ENCODE results near the gene SEC14L5. TPM values are rescaled to one million over a fixed set of nuclear protein-coding genes. Genes with fewer than 3 reads are reported as not detected.

The SEC14L5 gene
- total RNA-seq, 1 experiment from 2014 or later: not detected

DNA sequence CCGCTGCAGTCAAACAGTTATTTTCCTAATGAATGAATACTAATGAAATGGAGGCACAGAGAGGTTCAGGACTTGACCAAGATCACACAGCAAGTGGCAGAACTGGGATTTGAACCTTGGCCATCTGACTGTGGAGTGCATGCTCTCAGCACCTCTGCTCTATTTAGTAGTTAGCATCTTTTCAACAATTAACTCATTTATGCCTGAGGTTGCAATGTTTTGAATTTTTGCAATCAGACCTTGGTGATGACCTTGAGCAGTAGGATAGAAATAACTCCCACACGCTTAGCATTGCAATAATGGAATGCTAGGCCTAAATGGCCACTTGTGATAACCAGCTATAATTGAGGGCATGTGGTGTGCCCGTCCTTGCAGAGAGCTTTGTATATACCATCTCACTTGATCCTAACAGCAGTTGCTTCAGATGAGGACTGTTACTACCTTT is 44.6 kb downstream of the SEC14L5 start:
- Histone ChIP-seq H2AFZ (ENCODE audit: low read length) (no peak overlapping the region), H3K4me1 (ENCODE audit: low read length) (no peaks in the 10 kb centered on the region), H3K27ac (ENCODE audit: low read length) (no peak overlapping the region), H3K9me3 (ENCODE audit: low read length) (no peaks in the 10 kb centered on the region), H3K27me3 (ENCODE audit: low read length) (no peaks in the 10 kb centered on the region), H3K4me2 (ENCODE audit: low read depth, low read length, poor library complexity, severe bottlenecking) (no peak overlapping the region), H3K9ac (ENCODE audit: low read length) (no peak overlapping the region), H3K4me3 (ENCODE audit: low read length) (no peak overlapping the region), H4K20me1 (ENCODE audit: insufficient read depth, low read depth, low read length) (no peaks in the 10 kb centered on the region), H3K79me2 (ENCODE audit: low read length) (no peaks in the 10 kb centered on the region), H3K9me2 (replicated peaks; ENCODE audit: insufficient read depth, low read length) (no peaks in the 10 kb centered on the region), H3K36me3 (ENCODE audit: insufficient read depth, low read length) (no peaks in the 10 kb centered on the region)
- no peak for DNase-seq

DNA sequence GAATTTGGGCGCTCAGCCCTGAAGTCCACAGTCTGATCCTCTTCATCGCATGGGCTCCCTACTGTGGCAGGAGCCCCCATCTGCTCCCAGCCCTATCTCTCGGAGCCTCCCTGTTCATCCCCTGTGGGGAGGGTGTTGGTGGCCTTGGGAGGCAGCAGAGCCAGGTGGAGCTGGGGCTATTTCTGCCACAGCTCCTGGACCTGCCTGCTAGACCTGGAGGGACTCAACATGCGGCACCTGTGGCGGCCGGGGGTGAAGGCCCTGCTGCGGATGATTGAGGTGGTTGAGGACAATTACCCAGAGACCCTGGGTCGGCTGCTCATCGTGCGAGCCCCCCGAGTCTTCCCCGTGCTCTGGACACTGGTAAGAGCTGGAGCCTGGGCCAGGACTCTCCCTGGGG is 45.1 kb downstream of the SEC14L5 start:
- no peaks in the 10 kb centered on the region for H4K20me1 ChIP-seq (ENCODE audit: insufficient read depth, low read depth, low read length)
- H3K4me3 ChIP-seq (ENCODE audit: low read length): no peak overlapping the region
- no peaks in the 10 kb centered on the region for H3K4me1 ChIP-seq (ENCODE audit: low read length)
- no peak overlapping the region for H3K9ac ChIP-seq (ENCODE audit: low read length)
- no peak overlapping the region for H3K4me2 ChIP-seq (ENCODE audit: low read depth, low read length, poor library complexity, severe bottlenecking)
- no peaks in the 10 kb centered on the region for H3K9me2 ChIP-seq (replicated peaks; ENCODE audit: insufficient read depth, low read length)
- H3K27ac ChIP-seq (ENCODE audit: low read length): no peak overlapping the region
- H3K36me3 ChIP-seq (ENCODE audit: insufficient read depth, low read length): no peaks in the 10 kb centered on the region
- H3K27me3 ChIP-seq (ENCODE audit: low read length): no peaks in the 10 kb centered on the region
- DNase-seq: no peak
- no peak overlapping the region for H2AFZ ChIP-seq (ENCODE audit: low read length)
- no peaks in the 10 kb centered on the region for H3K79me2 ChIP-seq (ENCODE audit: low read length)
- H3K9me3 ChIP-seq (ENCODE audit: low read length): no peaks in the 10 kb centered on the region

DNA sequence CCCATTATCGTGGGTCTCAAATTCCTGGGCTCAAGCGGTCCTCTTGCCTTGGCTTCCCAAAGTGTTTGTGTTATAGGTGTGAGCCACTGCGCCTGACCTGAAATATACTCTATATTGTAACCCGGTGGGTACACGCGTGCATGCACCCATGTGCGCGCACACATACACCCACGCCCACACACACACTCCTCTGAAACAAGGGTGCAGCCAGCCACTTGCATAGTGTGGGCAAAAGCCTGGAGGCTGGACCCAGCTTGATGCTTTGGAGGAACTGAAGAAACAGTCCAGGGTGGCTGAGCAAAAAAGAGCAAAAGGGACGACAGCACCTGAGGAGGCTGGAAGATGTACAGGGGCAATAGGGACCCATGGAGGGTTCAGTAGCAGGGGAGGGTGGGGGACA is 45.7 kb downstream of the SEC14L5 start:
- no peak overlapping the region for H2AFZ ChIP-seq (ENCODE audit: low read length)
- no peak for DNase-seq
- no peak overlapping the region for H3K9ac ChIP-seq (ENCODE audit: low read length)

DNA sequence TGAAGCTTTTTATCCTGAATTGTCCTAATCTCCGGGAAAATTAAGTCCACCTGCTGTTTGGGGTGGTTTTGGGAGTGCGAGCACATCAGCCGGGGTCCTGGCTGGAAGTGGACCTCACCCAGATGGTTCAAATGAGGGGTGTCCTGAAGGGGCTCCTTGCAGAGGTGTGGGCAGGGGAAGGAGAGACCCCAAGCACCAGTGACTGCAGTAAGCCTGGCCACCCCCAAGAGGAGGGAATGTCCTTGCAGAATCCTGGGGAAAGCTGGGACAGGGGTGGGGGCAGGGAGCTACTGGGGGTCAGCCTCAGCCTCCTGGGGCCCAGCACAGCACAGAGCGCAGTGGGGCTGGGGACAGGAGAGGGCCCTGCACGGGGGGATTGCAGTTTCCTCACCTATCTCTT is 46.2 kb downstream of the SEC14L5 start:
- no peak for DNase-seq
- Histone ChIP-seq H3K9me2 (replicated peaks; ENCODE audit: insufficient read depth, low read length) (no peaks in the 10 kb centered on the region), H3K4me1 (ENCODE audit: low read length) (no peaks in the 10 kb centered on the region), H3K4me2 (ENCODE audit: low read depth, low read length, poor library complexity, severe bottlenecking) (no peak overlapping the region), H3K27me3 (ENCODE audit: low read length) (no peaks in the 10 kb centered on the region), H3K79me2 (ENCODE audit: low read length) (no peaks in the 10 kb centered on the region), H4K20me1 (ENCODE audit: insufficient read depth, low read depth, low read length) (no peaks in the 10 kb centered on the region), H3K9ac (ENCODE audit: low read length) (no peak overlapping the region), H3K9me3 (ENCODE audit: low read length) (no peaks in the 10 kb centered on the region), H3K27ac (ENCODE audit: low read length) (no peak overlapping the region), H3K36me3 (ENCODE audit: insufficient read depth, low read length) (no peaks in the 10 kb centered on the region), H3K4me3 (ENCODE audit: low read length) (no peak overlapping the region), H2AFZ (ENCODE audit: low read length) (no peak overlapping the region)

More for the DNA sequence above, 45.7 kb downstream of the SEC14L5 start:
- Histone ChIP-seq H3K4me3 (ENCODE audit: low read length) (no peak overlapping the region), H3K9me3 (ENCODE audit: low read length) (no peaks in the 10 kb centered on the region), H3K79me2 (ENCODE audit: low read length) (no peaks in the 10 kb centered on the region), H3K9me2 (replicated peaks; ENCODE audit: insufficient read depth, low read length) (no peaks in the 10 kb centered on the region), H3K27me3 (ENCODE audit: low read length) (no peaks in the 10 kb centered on the region), H3K27ac (ENCODE audit: low read length) (no peak overlapping the region), H3K4me2 (ENCODE audit: low read depth, low read length, poor library complexity, severe bottlenecking) (no peak overlapping the region), H3K4me1 (ENCODE audit: low read length) (no peaks in the 10 kb centered on the region), H4K20me1 (ENCODE audit: insufficient read depth, low read depth, low read length) (no peaks in the 10 kb centered on the region), H3K36me3 (ENCODE audit: insufficient read depth, low read length) (no peaks in the 10 kb centered on the region)

DNA sequence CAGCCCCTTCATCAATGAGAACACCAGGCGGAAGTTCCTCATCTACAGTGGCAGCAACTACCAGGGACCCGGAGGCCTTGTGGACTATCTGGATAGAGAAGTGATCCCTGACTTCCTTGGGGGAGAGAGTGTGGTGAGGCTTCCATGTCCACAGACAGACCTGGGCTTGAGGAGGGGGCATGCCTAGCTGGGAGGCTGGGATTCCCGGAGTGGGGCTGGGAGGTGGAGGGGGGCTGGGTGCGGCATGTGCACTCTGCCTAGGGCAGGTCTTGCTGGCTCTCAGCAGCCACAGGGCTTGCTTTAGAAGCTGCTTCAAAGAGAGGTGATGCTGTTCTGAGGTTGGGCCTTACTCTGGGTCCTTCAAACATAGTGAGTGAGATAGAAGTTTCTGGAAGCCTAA is 47.8 kb downstream of the SEC14L5 start:
- H3K4me1 ChIP-seq (ENCODE audit: low read length): no peaks in the 10 kb centered on the region
- H3K27ac ChIP-seq (ENCODE audit: low read length): no peak overlapping the region
- no peaks in the 10 kb centered on the region for H3K27me3 ChIP-seq (ENCODE audit: low read length)
- H3K9me2 ChIP-seq (replicated peaks; ENCODE audit: insufficient read depth, low read length): no peaks in the 10 kb centered on the region
- no peak for DNase-seq
- no peak overlapping the region for H2AFZ ChIP-seq (ENCODE audit: low read length)
- H3K36me3 ChIP-seq (ENCODE audit: insufficient read depth, low read length): no peaks in the 10 kb centered on the region
- H3K4me3 ChIP-seq (ENCODE audit: low read length): no peak overlapping the region
- H3K4me2 ChIP-seq (ENCODE audit: low read depth, low read length, poor library complexity, severe bottlenecking): no peak overlapping the region
- H3K9me3 ChIP-seq (ENCODE audit: low read length): no peaks in the 10 kb centered on the region
- no peak overlapping the region for H3K9ac ChIP-seq (ENCODE audit: low read length)
- no peaks in the 10 kb centered on the region for H3K79me2 ChIP-seq (ENCODE audit: low read length)
- H4K20me1 ChIP-seq (ENCODE audit: insufficient read depth, low read depth, low read length): no peaks in the 10 kb centered on the region

DNA sequence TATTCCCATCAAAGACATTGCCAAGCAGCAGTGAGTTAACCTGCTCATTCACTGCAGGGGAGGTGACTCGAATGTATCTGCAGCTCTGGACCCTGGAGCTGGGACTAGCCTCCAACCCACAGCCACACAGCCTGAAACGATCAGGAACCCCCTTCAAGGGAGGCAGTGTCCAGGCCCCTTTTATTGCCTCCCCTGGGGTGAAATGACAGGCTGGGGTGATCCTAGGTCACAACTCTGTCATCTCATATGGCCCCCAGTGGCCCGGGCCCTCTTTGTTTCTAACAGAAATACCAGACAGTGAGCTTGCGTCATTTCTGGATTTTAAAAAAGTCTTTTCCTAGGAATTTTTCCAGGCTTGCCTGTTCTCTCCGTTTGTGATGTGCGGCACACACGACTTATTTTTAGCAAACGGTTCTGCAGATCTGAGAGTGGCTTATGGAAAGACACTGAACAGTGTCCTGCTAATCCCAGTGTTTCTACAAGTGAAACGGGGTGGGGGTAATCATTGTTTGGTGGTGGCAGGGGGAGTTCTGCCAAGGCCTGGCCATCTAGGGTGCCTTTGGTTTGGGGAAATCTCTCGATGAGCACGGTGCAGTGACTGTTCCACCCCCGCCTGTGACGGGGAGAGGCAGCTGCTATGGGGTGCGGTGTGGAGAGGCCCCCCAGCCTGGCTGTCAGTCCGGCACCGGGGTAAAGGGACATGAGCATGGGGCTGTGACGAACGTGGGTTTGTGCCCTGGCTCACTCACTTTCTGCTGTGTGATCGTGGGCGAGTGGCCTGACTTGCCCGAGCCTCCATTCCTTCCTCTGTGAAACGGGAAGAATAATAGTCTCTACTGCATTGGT is 48.4 kb downstream of the SEC14L5 start:
- Histone ChIP-seq H3K9me3 (ENCODE audit: low read length) (no peaks in the 10 kb centered on the region), H4K20me1 (ENCODE audit: insufficient read depth, low read depth, low read length) (no peaks in the 10 kb centered on the region), H3K79me2 (ENCODE audit: low read length) (no peaks in the 10 kb centered on the region), H3K9ac (ENCODE audit: low read length) (no peak overlapping the region), H2AFZ (ENCODE audit: low read length) (no peak overlapping the region), H3K27ac (ENCODE audit: low read length) (no peak overlapping the region), H3K36me3 (ENCODE audit: insufficient read depth, low read length) (no peaks in the 10 kb centered on the region), H3K27me3 (ENCODE audit: low read length) (no peaks in the 10 kb centered on the region), H3K4me2 (ENCODE audit: low read depth, low read length, poor library complexity, severe bottlenecking) (no peak overlapping the region), H3K4me3 (ENCODE audit: low read length) (no peak overlapping the region), H3K4me1 (ENCODE audit: low read length) (no peaks in the 10 kb centered on the region), H3K9me2 (replicated peaks; ENCODE audit: insufficient read depth, low read length) (no peaks in the 10 kb centered on the region)
- DNase-seq: no peak

DNA sequence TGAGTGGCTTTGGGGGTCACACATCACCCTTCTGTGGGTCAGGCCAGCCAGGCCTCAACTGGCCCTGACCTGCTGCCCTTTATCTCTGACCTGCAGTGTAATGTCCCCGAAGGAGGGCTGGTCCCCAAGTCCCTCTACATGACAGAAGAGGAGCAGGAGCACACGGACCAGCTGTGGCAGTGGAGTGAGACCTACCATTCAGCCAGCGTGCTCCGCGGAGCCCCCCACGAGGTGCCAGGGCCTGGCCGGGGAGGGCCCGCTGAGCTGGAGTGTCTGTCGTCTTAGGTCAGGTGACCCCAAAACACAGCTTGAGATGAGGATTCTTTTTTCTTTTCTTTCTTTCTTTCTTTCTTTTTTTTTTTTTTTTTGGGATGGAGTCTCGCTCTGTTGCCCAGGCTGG is 49.1 kb downstream of the SEC14L5 start:
- no peaks in the 10 kb centered on the region for H4K20me1 ChIP-seq (ENCODE audit: insufficient read depth, low read depth, low read length)
- H3K79me2 ChIP-seq (ENCODE audit: low read length): no peaks in the 10 kb centered on the region
- H3K27ac ChIP-seq (ENCODE audit: low read length): no peak overlapping the region
- no peaks in the 10 kb centered on the region for H3K4me1 ChIP-seq (ENCODE audit: low read length)
- H3K36me3 ChIP-seq (ENCODE audit: insufficient read depth, low read length): no peaks in the 10 kb centered on the region
- no peaks in the 10 kb centered on the region for H3K27me3 ChIP-seq (ENCODE audit: low read length)
- no peak overlapping the region for H3K9ac ChIP-seq (ENCODE audit: low read length)
- no peaks in the 10 kb centered on the region for H3K9me2 ChIP-seq (replicated peaks; ENCODE audit: insufficient read depth, low read length)
- no peak overlapping the region for H3K4me3 ChIP-seq (ENCODE audit: low read length)
- H3K9me3 ChIP-seq (ENCODE audit: low read length): no peaks in the 10 kb centered on the region
- no peak overlapping the region for H2AFZ ChIP-seq (ENCODE audit: low read length)
- no peak overlapping the region for H3K4me2 ChIP-seq (ENCODE audit: low read depth, low read length, poor library complexity, severe bottlenecking)
- no peak for DNase-seq

DNA sequence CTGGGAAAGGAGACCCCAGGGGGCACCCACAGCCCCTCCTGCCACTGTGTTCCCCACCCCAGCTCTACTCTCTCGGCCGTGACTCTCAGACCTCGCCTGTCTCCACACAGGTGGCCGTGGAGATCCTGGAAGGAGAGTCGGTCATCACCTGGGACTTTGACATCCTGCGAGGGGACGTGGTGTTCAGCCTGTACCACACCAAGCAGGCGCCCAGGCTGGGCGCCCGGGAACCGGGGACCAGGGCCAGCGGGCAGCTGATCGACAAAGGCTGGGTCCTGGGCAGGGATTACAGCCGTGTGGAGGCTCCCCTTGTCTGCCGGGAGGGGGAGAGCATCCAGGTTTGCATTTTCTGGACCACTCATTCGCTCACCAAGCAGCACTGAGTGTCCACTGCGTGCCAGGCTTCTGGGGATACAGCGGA is 50.2 kb downstream of the SEC14L5 start:
- H3K4me3 ChIP-seq (ENCODE audit: low read length): no peak overlapping the region
- no peaks in the 10 kb centered on the region for H3K27me3 ChIP-seq (ENCODE audit: low read length)
- no peaks in the 10 kb centered on the region for H4K20me1 ChIP-seq (ENCODE audit: insufficient read depth, low read depth, low read length)
- H3K27ac ChIP-seq (ENCODE audit: low read length): no peak overlapping the region
- no peaks in the 10 kb centered on the region for H3K79me2 ChIP-seq (ENCODE audit: low read length)
- no peak overlapping the region for H2AFZ ChIP-seq (ENCODE audit: low read length)
- H3K4me1 ChIP-seq (ENCODE audit: low read length): no peaks in the 10 kb centered on the region
- no peak for DNase-seq
- no peaks in the 10 kb centered on the region for H3K9me2 ChIP-seq (replicated peaks; ENCODE audit: insufficient read depth, low read length)
- no peaks in the 10 kb centered on the region for H3K36me3 ChIP-seq (ENCODE audit: insufficient read depth, low read length)
- no peak overlapping the region for H3K4me2 ChIP-seq (ENCODE audit: low read depth, low read length, poor library complexity, severe bottlenecking)
- H3K9me3 ChIP-seq (ENCODE audit: low read length): no peaks in the 10 kb centered on the region
- H3K9ac ChIP-seq (ENCODE audit: low read length): no peak overlapping the region

All from Karpas-422 (cell line).